NT2/D1 (cell line): Measurements from ENCODE around the gene SLMAP.

ENCODE experiments used
- SUZ12 ChIP-seq: IDR thresholded peaks from 2 replicates; pipeline ENCODE4 v1.6.1; 2011; ENCODE audit not compliant: insufficient read length, insufficient read depth; ENCODE audit errors: extremely low read depth
- YY1 ChIP-seq: IDR thresholded peaks from 2 replicates; pipeline ENCODE4 v1.6.1; 2011; ENCODE audit not compliant: insufficient read length, insufficient read depth

GRCh38 chr3:57910990-57911389, 154.9 kb downstream of the SLMAP start:
- TF ChIP-seq SUZ12 (no peak), YY1 (no peak)
